ENCODE measurements around the gene PAX2.

- TF ChIP-seq POLR2A (IDR thresholded peaks at IDR 0.05) (no peak), CTCF (IDR thresholded peaks at IDR 0.05) (no peak)
Observed at GRCh38 chr10:100743626-100744135, 1.7 kb upstream of the PAX2 start.
